ENCODE measurements around the gene CLCN1. TPM values are rescaled to one million over a fixed set of nuclear protein-coding genes. Genes with fewer than 3 reads are reported as not detected.

The CLCN1 gene
- total RNA-seq, 1 experiment from 2014 or later: 0.07 TPM

- no peak for DNase-seq (ENCODE audit: extremely low read depth, low read depth)
Measured at GRCh38 chr7:143394777-143395176, 78.9 kb downstream of the CLCN1 start.

GRCh38 chr7:143395187-143396149, 79.6 kb downstream of the CLCN1 start:
- no peak for DNase-seq (ENCODE audit: extremely low read depth, low read depth)

DNA sequence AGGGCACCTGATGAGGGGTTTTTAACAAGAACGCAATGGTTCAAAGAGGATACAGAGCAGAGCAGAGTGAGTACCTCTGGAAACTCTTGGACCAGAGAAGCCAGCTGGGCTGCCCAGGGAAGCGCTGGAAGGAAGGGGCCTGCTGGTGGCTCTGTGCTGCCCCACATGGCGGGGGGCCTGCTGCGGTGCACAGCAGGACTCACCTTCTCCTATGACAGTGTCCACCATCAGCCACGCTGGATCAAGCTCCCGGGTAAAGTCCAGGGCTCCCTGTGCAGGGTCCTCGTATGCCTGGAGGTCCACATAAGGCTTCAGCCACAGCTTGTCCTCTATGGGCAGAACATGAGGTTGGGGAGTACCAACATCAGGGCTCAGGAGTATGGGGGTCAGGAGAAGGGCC, 80.3 kb downstream of the CLCN1 start:
- no peak for DNase-seq (ENCODE audit: extremely low read depth, low read depth)

DNA sequence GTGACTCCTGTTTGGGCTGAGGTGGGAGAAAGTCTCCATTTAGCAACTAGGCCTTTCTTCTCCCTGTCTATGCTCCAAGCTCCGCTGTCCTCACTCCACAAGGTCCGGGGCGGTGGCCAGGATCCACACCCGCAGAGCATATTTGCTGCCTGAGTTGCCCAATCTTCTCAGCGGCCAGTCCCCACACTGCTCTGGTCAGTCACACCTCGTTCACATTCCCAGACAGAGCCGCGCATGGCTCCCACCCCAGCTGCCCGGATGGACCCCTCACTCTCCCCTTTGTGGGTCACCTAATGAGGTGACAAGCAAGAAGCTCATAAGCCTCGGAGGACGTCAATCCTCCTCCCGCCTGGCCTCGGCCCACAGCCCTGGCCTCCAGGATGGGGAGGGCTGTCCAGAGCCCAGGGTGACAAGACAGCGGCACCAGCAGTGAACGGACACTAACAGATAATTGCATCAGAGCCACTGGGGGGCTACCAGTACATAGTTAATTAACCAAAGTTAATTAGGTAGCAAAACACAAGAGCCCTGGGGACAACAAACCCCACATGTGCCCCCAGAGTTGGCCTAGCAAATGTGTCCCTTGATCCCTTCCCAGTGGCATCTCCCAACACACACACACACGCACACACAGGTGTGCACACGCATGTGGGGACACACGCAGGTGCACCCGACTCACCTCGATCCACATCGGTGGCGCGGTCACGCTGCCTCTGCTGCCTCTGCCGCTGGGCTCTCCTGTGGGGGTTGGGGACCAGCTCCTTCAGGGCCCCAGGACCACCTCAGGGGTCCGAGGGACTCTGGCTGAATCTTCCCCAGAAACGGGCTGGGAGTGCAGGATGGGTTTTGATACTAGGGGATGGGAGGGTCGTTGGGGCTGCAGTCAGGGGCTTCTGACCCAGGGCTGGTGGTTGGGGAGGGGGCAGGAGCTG, 81.0 kb downstream of the CLCN1 start:
- DNase-seq (ENCODE audit: extremely low read depth, low read depth): no peak

- no peak for DNase-seq (ENCODE audit: extremely low read depth, low read depth)
Measured at GRCh38 chr7:143397710-143398530, 82.0 kb downstream of the CLCN1 start.

GRCh38 chr7:143398616-143399015, 82.7 kb downstream of the CLCN1 start:
- no peak for DNase-seq (ENCODE audit: extremely low read depth, low read depth)

DNA sequence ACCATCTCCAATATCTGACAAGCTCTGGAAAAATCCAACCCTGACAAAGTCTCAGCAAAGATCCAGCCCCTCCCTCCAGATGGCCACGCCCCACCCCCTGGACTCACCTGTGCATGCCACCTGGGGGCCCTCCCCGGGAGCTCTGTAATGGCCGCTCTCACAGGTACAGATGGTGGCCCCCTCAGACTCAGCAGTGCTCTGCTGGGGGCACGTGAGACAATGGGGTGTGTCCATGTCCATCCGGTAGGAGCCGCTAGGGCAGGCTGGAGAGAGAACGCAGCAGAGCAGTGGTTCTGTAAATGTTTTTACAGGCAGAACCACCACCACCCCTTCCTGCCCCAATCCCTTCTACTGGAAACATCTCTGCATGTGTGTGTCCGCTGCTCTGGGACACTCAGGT, 83.2 kb downstream of the CLCN1 start:
- no peak for DNase-seq (ENCODE audit: extremely low read depth, low read depth)

DNA sequence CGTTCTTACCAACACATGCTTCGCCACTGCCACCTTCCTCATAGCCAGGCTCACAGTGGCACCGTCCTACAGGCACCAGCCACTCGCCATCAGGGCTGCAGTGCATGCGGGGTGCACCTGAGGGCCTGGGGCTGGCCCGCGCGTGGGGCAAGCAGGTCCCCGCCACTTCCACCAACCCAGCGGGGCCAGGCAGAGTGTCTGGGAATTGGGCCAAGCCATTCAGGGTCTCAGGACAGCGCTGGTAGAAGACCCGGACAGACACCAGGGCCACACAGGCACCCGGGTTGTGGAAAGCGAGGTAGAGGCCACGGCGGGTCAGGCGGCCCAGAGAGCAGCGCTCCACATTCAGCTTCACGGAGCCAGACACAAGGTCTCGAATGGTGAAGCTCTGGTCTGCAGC, 83.7 kb downstream of the CLCN1 start:
- DNase-seq (ENCODE audit: extremely low read depth, low read depth): no peak

GRCh38 chr7:143401265-143401664, 85.4 kb downstream of the CLCN1 start:
- no peak for DNase-seq (ENCODE audit: extremely low read depth, low read depth)

Small RNAs within 50 kb of the gene (small RNA-seq; reads per million reads assigned to genes)
- gene MIR6892: 0.04 to 1.5 reads per million in 2 experiments
- gene RN7SL481P: 0 to 0.02 reads per million in 2 experiments
- gene RN7SL535P: 0 reads per million in 2 experiments

Other genes starting within 250 kb of the CLCN1 start
- not detected in 2 replicates for gene PIP, start 184.0 kb upstream of the CLCN1 start, total RNA-seq (2014; rRNA removed; shearing (Covaris generic))
- not detected in 2 replicates for gene TAS2R39, start 132.7 kb upstream of the CLCN1 start, total RNA-seq (2014; rRNA removed; shearing (Covaris generic))
- gene TAS2R40, start 94.1 kb upstream of the CLCN1 start, total RNA-seq (2014; rRNA removed; shearing (Covaris generic)): not detected in 2 replicates
- gene GSTK1, start 52.7 kb upstream of the CLCN1 start, total RNA-seq (2014; rRNA removed; shearing (Covaris generic)): 117 and 122 TPM in 2 replicates
- gene TMEM139, start 31.2 kb upstream of the CLCN1 start, total RNA-seq (2014; rRNA removed; shearing (Covaris generic)): 4.0 and 7.3 TPM in 2 replicates
- 12.7 and 16.6 TPM in 2 replicates for gene CASP2, start 27.8 kb upstream of the CLCN1 start, total RNA-seq (2014; rRNA removed; shearing (Covaris generic))
- 0.06 and 0.10 TPM in 2 replicates for gene FAM131B, start 46.6 kb downstream of the CLCN1 start, total RNA-seq (2014; rRNA removed; shearing (Covaris generic))
- gene ZYX, start 65.2 kb downstream of the CLCN1 start, total RNA-seq (2014; rRNA removed; shearing (Covaris generic)): 45.7 and 57.4 TPM in 2 replicates
- not detected in 2 replicates for gene EPHA1, start 92.7 kb downstream of the CLCN1 start, total RNA-seq (2014; rRNA removed; shearing (Covaris generic))
- not detected in 2 replicates for gene TAS2R60, start 127.3 kb downstream of the CLCN1 start, total RNA-seq (2014; rRNA removed; shearing (Covaris generic))
- gene TAS2R41, start 161.8 kb downstream of the CLCN1 start, total RNA-seq (2014; rRNA removed; shearing (Covaris generic)): not detected in 2 replicates